ENCODE measurements around the gene FNDC3B.

Gene FNDC3B

GRCh38 chr3:172343979-172344378 is 304.6 kb downstream of the FNDC3B start:
- Histone ChIP-seq H3K9me3 (ENCODE audit: control insufficient read depth in 1 of 2, low read length in 2 of 2) (no peaks in the 10 kb centered on the region), H3K4me3 (ENCODE audit: low read depth in 1 of 2, low read length in 2 of 2) (no peak overlapping the region), H3K36me3 (ENCODE audit: control insufficient read depth in 1 of 2, insufficient read depth in 2 of 2, low read length in 2 of 2) (peaks cover 33 to 75% of the 10 kb centered on the region in 2 donors), H3K9ac (ENCODE audit: low read depth in 1 of 2, low read length in 2 of 2) (no peak overlapping the region), H3K4me1 (ENCODE audit: control insufficient read depth in 1 of 2, insufficient read depth in 2 of 2, low read length in 2 of 2) (peaks cover 0 to 6% of the 10 kb centered on the region in 2 donors), H3K27ac (ENCODE audit: low read depth, low read length) (no peak overlapping the region), H3K27me3 (ENCODE audit: control insufficient read depth in 1 of 2, insufficient read depth in 2 of 2, low read length in 2 of 2) (no peaks in the 10 kb centered on the region)

GRCh38 chr3:172346161-172346560 is 306.8 kb downstream of the FNDC3B start:
- Histone ChIP-seq H3K4me1 (ENCODE audit: control insufficient read depth in 1 of 2, insufficient read depth in 2 of 2, low read length in 2 of 2) (peaks cover 0 to 6% of the 10 kb centered on the region in 2 donors), H3K36me3 (ENCODE audit: control insufficient read depth in 1 of 2, insufficient read depth in 2 of 2, low read length in 2 of 2) (peaks cover 38 to 64% of the 10 kb centered on the region in 2 donors), H3K9me3 (ENCODE audit: control insufficient read depth in 1 of 2, low read length in 2 of 2) (no peaks in the 10 kb centered on the region), H3K27me3 (ENCODE audit: control insufficient read depth in 1 of 2, insufficient read depth in 2 of 2, low read length in 2 of 2) (no peaks in the 10 kb centered on the region), H3K9ac (ENCODE audit: low read depth in 1 of 2, low read length in 2 of 2) (no peak overlapping the region), H3K27ac (ENCODE audit: low read depth, low read length) (no peak overlapping the region), H3K4me3 (ENCODE audit: low read depth in 1 of 2, low read length in 2 of 2) (no peak overlapping the region)

GRCh38 chr3:172347895-172348679 is 308.7 kb downstream of the FNDC3B start:
- H3K4me1 ChIP-seq (ENCODE audit: control insufficient read depth in 1 of 2, insufficient read depth in 2 of 2, low read length in 2 of 2), result peaks cover 0 to 6% of the 10 kb centered on the region in 2 donors
- peaks cover 32 to 60% of the 10 kb centered on the region in 2 donors for H3K36me3 ChIP-seq (ENCODE audit: control insufficient read depth in 1 of 2, insufficient read depth in 2 of 2, low read length in 2 of 2)
- H3K9me3 ChIP-seq (ENCODE audit: control insufficient read depth in 1 of 2, low read length in 2 of 2), result no peaks in the 10 kb centered on the region
- no peak overlapping the region for H3K9ac ChIP-seq (ENCODE audit: low read depth in 1 of 2, low read length in 2 of 2)
- H3K4me3 ChIP-seq (ENCODE audit: low read depth in 1 of 2, low read length in 2 of 2), result no peak overlapping the region
- no peak overlapping the region for H3K27ac ChIP-seq (ENCODE audit: low read depth, low read length)
- H3K27me3 ChIP-seq (ENCODE audit: control insufficient read depth in 1 of 2, insufficient read depth in 2 of 2, low read length in 2 of 2), result no peaks in the 10 kb centered on the region

GRCh38 chr3:172351895-172352466 is 312.6 kb downstream of the FNDC3B start:
- no peaks in the 10 kb centered on the region for H3K27me3 ChIP-seq (ENCODE audit: control insufficient read depth in 1 of 2, insufficient read depth in 2 of 2, low read length in 2 of 2)
- H3K4me1 ChIP-seq (ENCODE audit: control insufficient read depth in 1 of 2, insufficient read depth in 2 of 2, low read length in 2 of 2), result peaks cover 0 to 6% of the 10 kb centered on the region in 2 donors
- H3K36me3 ChIP-seq (ENCODE audit: control insufficient read depth in 1 of 2, insufficient read depth in 2 of 2, low read length in 2 of 2), result peaks cover 18 to 36% of the 10 kb centered on the region in 2 donors
- H3K9me3 ChIP-seq (ENCODE audit: control insufficient read depth in 1 of 2, low read length in 2 of 2), result no peaks in the 10 kb centered on the region
- H3K4me3 ChIP-seq (ENCODE audit: low read depth in 1 of 2, low read length in 2 of 2), result no peak overlapping the region
- no peak overlapping the region for H3K27ac ChIP-seq (ENCODE audit: low read depth, low read length)
- H3K9ac ChIP-seq (ENCODE audit: low read depth in 1 of 2, low read length in 2 of 2), result no peak overlapping the region

GRCh38 chr3:172352786-172353185 is 313.4 kb downstream of the FNDC3B start:
- no peaks in the 10 kb centered on the region for H3K27me3 ChIP-seq (ENCODE audit: control insufficient read depth in 1 of 2, insufficient read depth in 2 of 2, low read length in 2 of 2)
- H3K4me3 ChIP-seq (ENCODE audit: low read depth in 1 of 2, low read length in 2 of 2), result no peak overlapping the region
- peaks cover 0 to 4% of the 10 kb centered on the region in 2 donors for H3K4me1 ChIP-seq (ENCODE audit: control insufficient read depth in 1 of 2, insufficient read depth in 2 of 2, low read length in 2 of 2)
- no peak overlapping the region for H3K9ac ChIP-seq (ENCODE audit: low read depth in 1 of 2, low read length in 2 of 2)
- peaks cover 18 to 28% of the 10 kb centered on the region in 2 donors for H3K36me3 ChIP-seq (ENCODE audit: control insufficient read depth in 1 of 2, insufficient read depth in 2 of 2, low read length in 2 of 2)
- H3K9me3 ChIP-seq (ENCODE audit: control insufficient read depth in 1 of 2, low read length in 2 of 2), result no peaks in the 10 kb centered on the region
- no peak overlapping the region for H3K27ac ChIP-seq (ENCODE audit: low read depth, low read length)

GRCh38 chr3:172354931-172355499 is 315.6 kb downstream of the FNDC3B start:
- Histone ChIP-seq H3K36me3 (ENCODE audit: control insufficient read depth in 1 of 2, insufficient read depth in 2 of 2, low read length in 2 of 2) (peaks cover 12 to 20% of the 10 kb centered on the region in 2 donors), H3K9me3 (ENCODE audit: control insufficient read depth in 1 of 2, low read length in 2 of 2) (no peaks in the 10 kb centered on the region), H3K4me1 (ENCODE audit: control insufficient read depth in 1 of 2, insufficient read depth in 2 of 2, low read length in 2 of 2) (no peaks in the 10 kb centered on the region), H3K9ac (ENCODE audit: low read depth in 1 of 2, low read length in 2 of 2) (no peak overlapping the region), H3K4me3 (ENCODE audit: low read depth in 1 of 2, low read length in 2 of 2) (no peak overlapping the region), H3K27me3 (ENCODE audit: control insufficient read depth in 1 of 2, insufficient read depth in 2 of 2, low read length in 2 of 2) (no peaks in the 10 kb centered on the region), H3K27ac (ENCODE audit: low read depth, low read length) (no peak overlapping the region)

- Histone ChIP-seq H3K4me1 (ENCODE audit: control insufficient read depth in 1 of 2, insufficient read depth in 2 of 2, low read length in 2 of 2) (no peaks in the 10 kb centered on the region), H3K27me3 (ENCODE audit: control insufficient read depth in 1 of 2, insufficient read depth in 2 of 2, low read length in 2 of 2) (no peaks in the 10 kb centered on the region), H3K9me3 (ENCODE audit: control insufficient read depth in 1 of 2, low read length in 2 of 2) (no peaks in the 10 kb centered on the region), H3K27ac (ENCODE audit: low read depth, low read length) (no peak overlapping the region), H3K36me3 (ENCODE audit: control insufficient read depth in 1 of 2, insufficient read depth in 2 of 2, low read length in 2 of 2) (peaks cover 9 to 20% of the 10 kb centered on the region in 2 donors), H3K4me3 (ENCODE audit: low read depth in 1 of 2, low read length in 2 of 2) (no peak overlapping the region), H3K9ac (ENCODE audit: low read depth in 1 of 2, low read length in 2 of 2) (no peak overlapping the region)
Observed at GRCh38 chr3:172355836-172356235, 316.5 kb downstream of the FNDC3B start.

- Histone ChIP-seq H3K27ac (ENCODE audit: low read depth, low read length) (no peak overlapping the region), H3K36me3 (ENCODE audit: control insufficient read depth in 1 of 2, insufficient read depth in 2 of 2, low read length in 2 of 2) (peaks cover 7 to 19% of the 10 kb centered on the region in 2 donors), H3K9me3 (ENCODE audit: control insufficient read depth in 1 of 2, low read length in 2 of 2) (no peaks in the 10 kb centered on the region), H3K4me3 (ENCODE audit: low read depth in 1 of 2, low read length in 2 of 2) (no peak overlapping the region), H3K4me1 (ENCODE audit: control insufficient read depth in 1 of 2, insufficient read depth in 2 of 2, low read length in 2 of 2) (no peaks in the 10 kb centered on the region), H3K27me3 (ENCODE audit: control insufficient read depth in 1 of 2, insufficient read depth in 2 of 2, low read length in 2 of 2) (no peaks in the 10 kb centered on the region), H3K9ac (ENCODE audit: low read depth in 1 of 2, low read length in 2 of 2) (no peak overlapping the region)
Observed at GRCh38 chr3:172356427-172356826, 317.0 kb downstream of the FNDC3B start.

GRCh38 chr3:172357850-172358754 is 318.7 kb downstream of the FNDC3B start:
- no peak overlapping the region for H3K27ac ChIP-seq (ENCODE audit: low read depth, low read length)
- no peaks in the 10 kb centered on the region for H3K4me1 ChIP-seq (ENCODE audit: control insufficient read depth in 1 of 2, insufficient read depth in 2 of 2, low read length in 2 of 2)
- H3K9ac ChIP-seq (ENCODE audit: low read depth in 1 of 2, low read length in 2 of 2), result no peak overlapping the region
- H3K4me3 ChIP-seq (ENCODE audit: low read depth in 1 of 2, low read length in 2 of 2), result no peak overlapping the region
- no peaks in the 10 kb centered on the region for H3K27me3 ChIP-seq (ENCODE audit: control insufficient read depth in 1 of 2, insufficient read depth in 2 of 2, low read length in 2 of 2)
- H3K9me3 ChIP-seq (ENCODE audit: control insufficient read depth in 1 of 2, low read length in 2 of 2), result no peaks in the 10 kb centered on the region
- peaks cover 0 to 20% of the 10 kb centered on the region in 2 donors for H3K36me3 ChIP-seq (ENCODE audit: control insufficient read depth in 1 of 2, insufficient read depth in 2 of 2, low read length in 2 of 2)

All from duodenal mucosa (tissue), 2 donors.